Middle frontal gyrus (tissue), 1 donor: ENCODE measurements around the gene RASL12.

Source experiments
- DNase-seq: peaks from one replicate; pipeline ENCODE4 v3.0.0-alpha.2; 2015; ENCODE audit warnings: low spot score; ENCODE audit errors: extremely low spot score

RASL12 gene

GRCh38 chr15:65092911-65093792 lies 25.4 kb upstream of the RASL12 start:
- no peak for DNase-seq

- DNase-seq = no peak
These were observed 24.4 kb upstream of the RASL12 start for GRCh38 chr15:65091946-65092770.

GRCh38 chr15:65089206-65089824 lies 21.5 kb upstream of the RASL12 start:
- no peak for DNase-seq

GRCh38 chr15:65088643-65089021 lies 20.8 kb upstream of the RASL12 start:
- no peak for DNase-seq

GRCh38 chr15:65087873-65088642 lies 20.3 kb upstream of the RASL12 start:
- DNase-seq = no peak

- DNase-seq = no peak
These were observed 19.6 kb upstream of the RASL12 start for GRCh38 chr15:65087411-65087810.

- no peak for DNase-seq
These were observed 18.9 kb upstream of the RASL12 start for GRCh38 chr15:65086680-65087111.

- no peak for DNase-seq
These were observed 18.3 kb upstream of the RASL12 start for GRCh38 chr15:65085990-65086679.

- no peak for DNase-seq
These were observed 17.5 kb upstream of the RASL12 start for GRCh38 chr15:65085207-65085753.

- DNase-seq = no peak
These were observed 16.9 kb upstream of the RASL12 start for GRCh38 chr15:65084500-65085206.

- no peak for DNase-seq
These were observed 15.5 kb upstream of the RASL12 start for GRCh38 chr15:65083262-65083701.

- no peak for DNase-seq
These were observed 14.6 kb upstream of the RASL12 start for GRCh38 chr15:65082303-65082953.

GRCh38 chr15:65081758-65082157 lies 14.0 kb upstream of the RASL12 start:
- no peak for DNase-seq

- DNase-seq = no peak
These were observed 13.5 kb upstream of the RASL12 start for GRCh38 chr15:65081270-65081669.

- DNase-seq = no peak
These were observed 11.8 kb upstream of the RASL12 start for GRCh38 chr15:65079580-65079979.

- no peak for DNase-seq
These were observed 10.2 kb upstream of the RASL12 start for GRCh38 chr15:65077981-65078352.

GRCh38 chr15:65077291-65077980 lies 9.6 kb upstream of the RASL12 start:
- DNase-seq = no peak

- no peak for DNase-seq
These were observed 8.9 kb upstream of the RASL12 start, which contains the start of gene KBTBD13 for GRCh38 chr15:65076486-65077290. KBTBD13 (plus strand) TSS chr15:65076746; CDS start chr15:65076816, 70 bp downstream.
